ENCODE results near the gene ITPR3. TPM values are rescaled to one million over a fixed set of nuclear protein-coding genes. Genes with fewer than 3 reads are reported as not detected.

The ITPR3 gene
- total and polyA plus RNA-seq, 5 donors from 2014 or later, result 1.3 to 54.5 (median 2.2) TPM

DNA sequence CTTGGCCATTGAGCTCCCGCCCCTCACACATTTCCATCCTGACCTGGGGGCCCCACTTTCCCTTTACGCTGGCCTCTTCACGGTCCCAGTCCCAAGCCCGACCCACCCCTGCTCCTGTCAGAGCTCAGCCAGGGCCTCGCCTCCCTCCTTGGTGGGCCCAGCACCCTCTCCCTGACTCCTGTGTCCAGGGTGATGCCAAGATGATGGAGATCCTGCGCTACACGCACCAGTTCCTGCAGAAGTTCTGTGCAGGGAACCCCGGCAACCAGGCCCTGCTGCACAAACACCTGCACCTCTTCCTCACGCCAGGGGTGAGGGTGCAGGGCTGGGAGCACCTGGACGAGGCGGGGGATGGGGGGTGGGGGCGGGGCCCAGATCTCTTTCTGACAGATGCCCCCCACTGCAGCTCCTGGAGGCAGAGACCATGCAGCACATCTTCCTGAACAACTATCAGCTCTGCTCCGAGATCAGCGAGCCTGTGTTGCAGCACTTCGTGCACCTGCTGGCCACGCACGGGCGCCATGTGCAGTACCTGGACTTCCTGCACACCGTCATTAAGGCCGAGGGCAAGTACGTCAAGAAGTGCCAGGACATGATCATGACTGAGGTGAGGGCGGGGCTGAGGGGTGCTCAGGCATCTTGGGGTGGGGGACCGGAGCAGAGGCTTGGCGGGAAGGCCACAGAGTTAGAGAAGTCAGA lies 57.3 kb downstream of the ITPR3 start:
- Mint-ChIP-seq H3K9me3 (no peaks in the 10 kb centered on the region), H3K27ac (peak overlapping the region in 1 of 3 donors; percentile 39), H3K4me1 (peaks cover 0 to 11% (median 3%) of the 10 kb centered on the region in 4 donors), H3K4me3 (no peak overlapping the region), H3K27me3 (no peaks in the 10 kb centered on the region), H3K36me3 (peaks cover 47% of the 10 kb centered on the region)
- Histone ChIP-seq H3K27me3 (ENCODE audit: control insufficient read depth, insufficient read depth, low read length) (no peaks in the 10 kb centered on the region), H3K36me3 (ENCODE audit: control insufficient read depth, insufficient read depth, low read length) (peaks cover 73% of the 10 kb centered on the region), H3K9me3 (ENCODE audit: control insufficient read depth in 2 of 2, low read length in 2 of 2) (no peaks in the 10 kb centered on the region), H3K4me1 (ENCODE audit: control insufficient read depth, insufficient read depth, low read length, poor library complexity, severe bottlenecking) (peaks cover 11% of the 10 kb centered on the region), H3K27ac (ENCODE audit: insufficient read depth, low read length, poor library complexity, severe bottlenecking) (no peak overlapping the region), H3K4me3 (ENCODE audit: low read depth, low read length) (no peak overlapping the region)
- ATAC-seq (ENCODE audit: low read depth in 2 of 2) (no peak), DNase-seq (no peak)

DNA sequence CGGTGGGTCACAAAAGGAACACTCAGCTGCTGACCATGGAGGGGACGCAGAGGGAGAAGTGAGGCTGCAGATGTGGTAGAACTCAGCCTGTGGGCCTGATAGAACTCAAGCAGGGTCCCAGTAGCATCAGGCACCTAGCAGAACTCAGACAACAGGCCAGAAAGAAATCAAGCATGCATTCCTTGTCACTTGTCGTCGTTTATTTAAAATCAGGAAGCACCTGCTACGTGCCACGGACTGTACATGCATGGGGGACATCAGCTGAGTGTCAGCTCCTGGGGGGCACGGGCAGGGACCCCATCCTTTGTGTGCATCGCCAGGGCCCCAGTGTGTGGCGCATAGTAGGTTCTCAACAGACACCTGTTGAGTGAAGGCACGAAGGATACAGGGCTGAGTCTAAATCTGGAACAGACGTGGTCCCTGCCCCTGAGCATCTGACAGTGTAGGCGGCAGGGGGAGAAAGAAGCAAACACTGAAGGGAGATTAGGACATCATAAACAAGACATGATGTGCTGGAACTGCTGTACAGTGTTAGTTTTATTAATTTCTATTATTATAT lies 57.9 kb downstream of the ITPR3 start:
- ATAC-seq (ENCODE audit: low read depth in 2 of 2) (no peak), DNase-seq (no peak)
- Mint-ChIP-seq H3K4me1 (peaks cover 0 to 16% (median 3%) of the 10 kb centered on the region in 4 donors), H3K36me3 (peaks cover 44% of the 10 kb centered on the region), H3K27ac (no peak overlapping the region), H3K27me3 (no peaks in the 10 kb centered on the region), H3K4me3 (no peak overlapping the region), H3K9me3 (no peaks in the 10 kb centered on the region)
- Histone ChIP-seq H3K27me3 (ENCODE audit: control insufficient read depth, insufficient read depth, low read length) (no peaks in the 10 kb centered on the region), H3K4me3 (ENCODE audit: low read depth, low read length) (no peak overlapping the region), H3K36me3 (ENCODE audit: control insufficient read depth, insufficient read depth, low read length) (peaks cover 74% of the 10 kb centered on the region), H3K4me1 (ENCODE audit: control insufficient read depth, insufficient read depth, low read length, poor library complexity, severe bottlenecking) (peaks cover 13% of the 10 kb centered on the region), H3K9me3 (ENCODE audit: control insufficient read depth in 2 of 2, low read length in 2 of 2) (no peaks in the 10 kb centered on the region), H3K27ac (ENCODE audit: insufficient read depth, low read length, poor library complexity, severe bottlenecking) (no peak overlapping the region)

DNA sequence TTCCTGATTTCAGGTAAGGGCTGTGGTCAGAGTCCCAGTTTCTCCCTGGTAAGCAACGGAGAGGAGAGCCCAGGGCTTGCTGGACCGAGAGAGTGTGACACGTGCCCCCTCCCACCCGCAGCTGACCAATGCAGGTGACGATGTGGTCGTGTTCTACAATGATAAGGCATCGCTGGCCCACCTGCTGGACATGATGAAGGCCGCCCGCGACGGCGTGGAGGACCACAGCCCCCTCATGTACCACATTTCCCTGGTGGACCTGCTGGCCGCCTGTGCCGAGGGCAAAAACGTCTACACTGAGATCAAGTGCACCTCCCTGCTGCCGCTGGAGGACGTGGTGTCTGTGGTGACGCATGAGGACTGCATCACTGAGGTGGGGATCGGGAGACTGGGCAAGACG lies 58.6 kb downstream of the ITPR3 start:
- Histone ChIP-seq H3K4me1 (ENCODE audit: control insufficient read depth, insufficient read depth, low read length, poor library complexity, severe bottlenecking) (peaks cover 13% of the 10 kb centered on the region), H3K27ac (ENCODE audit: insufficient read depth, low read length, poor library complexity, severe bottlenecking) (no peak overlapping the region), H3K9me3 (ENCODE audit: control insufficient read depth in 2 of 2, low read length in 2 of 2) (no peaks in the 10 kb centered on the region), H3K27me3 (ENCODE audit: control insufficient read depth, insufficient read depth, low read length) (no peaks in the 10 kb centered on the region), H3K4me3 (ENCODE audit: low read depth, low read length) (no peak overlapping the region), H3K36me3 (ENCODE audit: control insufficient read depth, insufficient read depth, low read length) (peaks cover 77% of the 10 kb centered on the region)
- H3K4me1 Mint-ChIP-seq, result peaks cover 0 to 16% (median 3%) of the 10 kb centered on the region in 4 donors
- no peaks in the 10 kb centered on the region for H3K9me3 Mint-ChIP-seq
- no peak for ATAC-seq (ENCODE audit: low read depth in 2 of 2)
- no peak overlapping the region for H3K27ac Mint-ChIP-seq
- no peaks in the 10 kb centered on the region for H3K27me3 Mint-ChIP-seq
- DNase-seq, result no peak
- H3K4me3 Mint-ChIP-seq, result no peak overlapping the region
- H3K36me3 Mint-ChIP-seq, result peaks cover 40% of the 10 kb centered on the region

DNA sequence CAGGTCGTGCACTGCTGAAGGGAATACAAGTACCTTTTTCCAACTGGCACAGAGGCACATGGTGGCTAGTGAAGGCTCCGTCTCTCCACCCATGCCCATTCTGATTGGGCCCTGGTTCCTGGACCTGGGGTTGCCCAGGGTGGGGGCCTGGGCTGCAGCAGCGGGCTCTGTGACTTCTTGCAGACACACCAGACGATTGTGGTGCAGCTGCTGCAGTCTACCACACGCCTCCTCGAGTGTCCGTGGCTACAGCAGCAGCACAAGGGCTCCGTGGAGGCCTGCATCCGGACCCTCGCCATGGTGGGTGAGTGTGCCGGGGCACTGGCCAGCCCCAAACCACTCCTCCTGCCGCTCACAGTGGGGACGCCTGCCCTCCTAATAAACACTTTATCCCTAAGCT lies 61.2 kb downstream of the ITPR3 start:
- Mint-ChIP-seq H3K27ac (peak overlapping the region in 2 of 3 donors; percentile 72 to 84), H3K4me1 (peaks cover 0 to 19% (median 3%) of the 10 kb centered on the region in 4 donors), H3K27me3 (no peaks in the 10 kb centered on the region), H3K9me3 (no peaks in the 10 kb centered on the region), H3K4me3 (no peak overlapping the region), H3K36me3 (peaks cover 41% of the 10 kb centered on the region)
- Histone ChIP-seq H3K27ac (ENCODE audit: insufficient read depth, low read length, poor library complexity, severe bottlenecking) (no peak overlapping the region), H3K9me3 (ENCODE audit: control insufficient read depth in 2 of 2, low read length in 2 of 2) (no peaks in the 10 kb centered on the region), H3K4me1 (ENCODE audit: control insufficient read depth, insufficient read depth, low read length, poor library complexity, severe bottlenecking) (peaks cover 13% of the 10 kb centered on the region), H3K4me3 (ENCODE audit: low read depth, low read length) (no peak overlapping the region), H3K36me3 (ENCODE audit: control insufficient read depth, insufficient read depth, low read length) (peaks cover 79% of the 10 kb centered on the region), H3K27me3 (ENCODE audit: control insufficient read depth, insufficient read depth, low read length) (no peaks in the 10 kb centered on the region)
- DNase-seq (no peak), ATAC-seq (ENCODE audit: low read depth in 2 of 2) (no peak)

DNA sequence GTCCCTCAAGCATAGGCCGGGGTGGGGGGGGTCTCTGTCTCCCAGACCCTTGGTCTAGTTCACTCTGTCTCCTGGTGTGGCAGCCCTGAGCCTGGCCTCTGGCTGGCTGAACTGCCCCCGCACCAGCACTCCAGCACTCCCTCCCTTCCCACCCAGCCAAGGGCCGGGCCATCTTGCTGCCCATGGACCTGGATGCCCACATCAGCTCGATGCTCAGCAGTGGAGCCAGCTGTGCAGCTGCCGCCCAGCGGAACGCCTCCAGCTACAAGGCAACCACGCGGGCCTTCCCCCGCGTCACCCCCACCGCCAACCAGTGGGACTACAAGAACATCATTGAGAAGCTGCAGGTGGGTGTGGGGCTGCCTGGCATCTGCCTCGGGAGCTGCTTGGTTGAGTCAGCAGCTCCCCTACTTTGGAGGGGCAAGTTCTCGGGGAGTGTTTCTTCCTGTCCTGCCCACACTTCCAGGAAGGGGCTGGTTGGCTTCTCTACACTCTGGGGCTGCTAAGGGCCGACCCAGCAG lies 62.0 kb downstream of the ITPR3 start:
- H3K27ac Mint-ChIP-seq, result peak overlapping the region; percentile 72 to 89 (median 81)
- H3K4me1 Mint-ChIP-seq, result peaks cover 0 to 19% (median 3%) of the 10 kb centered on the region in 4 donors
- H3K4me3 ChIP-seq (ENCODE audit: low read depth, low read length), result no peak overlapping the region
- no peaks in the 10 kb centered on the region for H3K9me3 ChIP-seq (ENCODE audit: control insufficient read depth in 2 of 2, low read length in 2 of 2)
- ATAC-seq (ENCODE audit: low read depth in 2 of 2) (peak; percentile 54 to 68), DNase-seq (peak in 1 of 3 donors; percentile 68)
- H3K27me3 Mint-ChIP-seq, result no peaks in the 10 kb centered on the region
- no peak overlapping the region for H3K4me3 Mint-ChIP-seq
- H3K36me3 ChIP-seq (ENCODE audit: control insufficient read depth, insufficient read depth, low read length), result peaks cover 76% of the 10 kb centered on the region
- no peaks in the 10 kb centered on the region for H3K27me3 ChIP-seq (ENCODE audit: control insufficient read depth, insufficient read depth, low read length)
- H3K4me1 ChIP-seq (ENCODE audit: control insufficient read depth, insufficient read depth, low read length, poor library complexity, severe bottlenecking), result peaks cover 13% of the 10 kb centered on the region
- H3K36me3 Mint-ChIP-seq, result peaks cover 38% of the 10 kb centered on the region
- H3K27ac ChIP-seq (ENCODE audit: insufficient read depth, low read length, poor library complexity, severe bottlenecking), result peak overlapping the region; percentile 37
- H3K9me3 Mint-ChIP-seq, result no peaks in the 10 kb centered on the region

DNA sequence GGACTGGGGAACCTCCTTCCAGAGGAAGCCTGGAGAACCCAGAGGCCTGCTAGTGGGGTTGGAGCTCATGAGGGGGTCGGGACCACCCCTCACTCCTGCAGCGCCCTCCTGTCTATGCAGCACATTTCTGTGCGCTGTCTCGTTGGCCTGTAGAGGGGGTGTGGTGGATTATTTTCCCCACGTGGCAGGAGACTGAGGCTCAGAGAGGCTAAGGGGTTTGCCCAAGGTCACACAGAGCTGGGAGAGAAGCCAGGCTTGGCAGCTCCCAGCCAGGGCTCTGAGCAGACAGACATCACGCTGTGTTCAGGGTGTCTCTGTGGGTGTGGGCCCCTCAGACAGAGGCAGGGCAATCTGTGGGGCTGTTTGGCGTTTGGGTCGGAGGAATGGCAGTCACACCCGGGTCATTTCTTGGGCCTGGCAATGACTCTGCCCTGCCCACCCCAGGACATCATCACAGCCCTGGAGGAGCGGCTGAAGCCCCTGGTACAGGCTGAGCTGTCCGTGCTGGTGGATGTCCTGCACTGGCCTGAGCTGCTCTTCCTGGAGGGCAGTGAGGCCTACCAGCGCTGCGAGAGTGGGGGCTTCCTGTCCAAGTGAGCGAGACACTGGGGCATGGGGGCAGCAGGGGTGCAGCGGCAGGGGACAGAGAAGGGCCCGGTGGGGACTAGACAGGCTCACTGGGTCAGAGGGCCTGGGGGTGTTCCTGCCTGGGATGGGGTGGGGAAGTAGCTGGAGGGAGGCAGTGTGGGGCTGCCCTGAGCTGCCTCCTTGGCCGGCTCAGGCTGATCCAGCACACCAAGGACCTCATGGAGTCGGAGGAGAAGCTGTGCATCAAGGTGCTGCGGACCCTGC lies 62.7 kb downstream of the ITPR3 start:
- Mint-ChIP-seq H3K4me1 (peaks cover 0 to 19% (median 3%) of the 10 kb centered on the region in 4 donors), H3K36me3 (peaks cover 38% of the 10 kb centered on the region), H3K9me3 (no peaks in the 10 kb centered on the region), H3K27ac (peak overlapping the region in 2 of 3 donors; percentile 81 to 89), H3K4me3 (no peak overlapping the region), H3K27me3 (no peaks in the 10 kb centered on the region)
- DNase-seq (no peak), ATAC-seq (ENCODE audit: low read depth in 2 of 2) (no peak)
- Histone ChIP-seq H3K9me3 (ENCODE audit: control insufficient read depth in 2 of 2, low read length in 2 of 2) (no peaks in the 10 kb centered on the region), H3K27me3 (ENCODE audit: control insufficient read depth, insufficient read depth, low read length) (no peaks in the 10 kb centered on the region), H3K4me3 (ENCODE audit: low read depth, low read length) (no peak overlapping the region), H3K36me3 (ENCODE audit: control insufficient read depth, insufficient read depth, low read length) (peaks cover 77% of the 10 kb centered on the region), H3K27ac (ENCODE audit: insufficient read depth, low read length, poor library complexity, severe bottlenecking) (peak overlapping the region; percentile 37), H3K4me1 (ENCODE audit: control insufficient read depth, insufficient read depth, low read length, poor library complexity, severe bottlenecking) (peaks cover 13% of the 10 kb centered on the region)

DNA sequence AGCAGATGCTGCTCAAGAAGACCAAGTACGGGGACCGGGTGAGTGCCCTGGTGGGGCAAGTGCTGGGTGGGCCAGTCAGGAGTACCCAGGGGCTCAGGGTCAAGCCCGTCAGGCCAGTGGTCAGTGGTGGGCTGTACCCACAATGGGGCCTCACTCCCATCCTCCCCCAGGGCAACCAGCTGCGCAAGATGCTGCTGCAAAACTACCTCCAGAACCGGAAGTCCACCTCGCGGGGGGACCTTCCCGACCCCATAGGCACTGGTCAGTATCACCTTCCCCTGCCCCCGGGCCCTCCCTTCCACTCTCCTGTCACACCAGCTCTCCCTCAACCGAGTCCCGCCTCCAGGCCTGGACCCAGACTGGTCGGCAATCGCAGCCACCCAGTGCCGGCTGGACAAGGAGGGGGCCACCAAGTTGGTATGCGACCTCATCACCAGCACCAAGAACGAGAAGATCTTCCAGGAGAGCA lies 63.3 kb downstream of the ITPR3 start:
- DNase-seq, result no peak
- peak overlapping the region in 1 of 3 donors; percentile 81 for H3K27ac Mint-ChIP-seq
- peaks cover 41% of the 10 kb centered on the region for H3K36me3 Mint-ChIP-seq

More for the DNA sequence above, 63.3 kb downstream of the ITPR3 start:
- no peaks in the 10 kb centered on the region for H3K9me3 ChIP-seq (ENCODE audit: control insufficient read depth in 2 of 2, low read length in 2 of 2)
- Mint-ChIP-seq H3K4me1 (peaks cover 0 to 19% (median 4%) of the 10 kb centered on the region in 4 donors), H3K4me3 (no peak overlapping the region), H3K27me3 (no peaks in the 10 kb centered on the region), H3K9me3 (no peaks in the 10 kb centered on the region)
- H3K4me1 ChIP-seq (ENCODE audit: control insufficient read depth, insufficient read depth, low read length, poor library complexity, severe bottlenecking), result peaks cover 13% of the 10 kb centered on the region
- H3K27me3 ChIP-seq (ENCODE audit: control insufficient read depth, insufficient read depth, low read length), result no peaks in the 10 kb centered on the region
- H3K36me3 ChIP-seq (ENCODE audit: control insufficient read depth, insufficient read depth, low read length), result peaks cover 77% of the 10 kb centered on the region
- no peak overlapping the region for H3K4me3 ChIP-seq (ENCODE audit: low read depth, low read length)
- H3K27ac ChIP-seq (ENCODE audit: insufficient read depth, low read length, poor library complexity, severe bottlenecking), result no peak overlapping the region
- no peak for ATAC-seq (ENCODE audit: low read depth in 2 of 2)

All from CD4-positive, CD25-positive, alpha-beta regulatory T cell (primary cell).